HG03159 (cell line): ENCODE data around the gene PLCL2.

Source experiments
- ATAC-seq: cut with Tn5 transposase; IDR thresholded peaks from one replicate; pipeline ENCODE4 v1.9.1; 2021; ENCODE audit warnings: mild to moderate bottlenecking, moderate library complexity; ENCODE audit not compliant: unreplicated experiment

The PLCL2 gene

GRCh38 chr3:16888785-16889607 lies 4.2 kb downstream of the PLCL2 start:
- ATAC-seq: peak; percentile 45

GRCh38 chr3:16890597-16891333 lies 6.0 kb downstream of the PLCL2 start:
- ATAC-seq: no peak

DNA sequence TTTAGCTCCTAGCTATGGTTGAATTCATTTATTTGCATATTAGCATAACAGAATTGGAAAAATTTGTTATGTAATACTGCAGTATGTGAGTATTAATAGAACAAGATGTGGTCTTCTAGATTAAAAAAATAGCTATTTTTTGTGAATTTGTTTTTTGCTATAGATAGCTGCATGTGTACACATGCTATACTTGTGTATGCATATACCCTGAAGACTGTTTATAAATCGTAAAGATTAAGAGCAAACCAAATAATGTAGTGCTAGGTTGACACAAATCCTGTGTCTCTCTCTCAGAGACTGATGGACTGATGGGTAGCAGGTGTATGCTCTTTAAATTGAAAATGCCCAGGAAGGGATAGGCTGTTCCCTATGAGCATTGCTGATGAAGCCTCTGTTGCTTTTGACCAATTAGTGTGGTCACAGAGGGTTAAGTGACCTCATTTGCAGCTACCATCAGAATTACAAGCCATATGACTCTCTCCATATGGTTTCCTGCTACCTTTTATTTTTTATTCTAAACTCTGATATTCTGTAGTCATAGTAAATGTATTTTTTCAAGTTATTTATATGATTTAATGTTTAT lies 9.0 kb downstream of the PLCL2 start:
- ATAC-seq: no peak

GRCh38 chr3:16896094-16896627 lies 11.4 kb downstream of the PLCL2 start:
- ATAC-seq: no peak

- ATAC-seq: no peak
Observed at GRCh38 chr3:16896820-16897219, 12.1 kb downstream of the PLCL2 start.

DNA sequence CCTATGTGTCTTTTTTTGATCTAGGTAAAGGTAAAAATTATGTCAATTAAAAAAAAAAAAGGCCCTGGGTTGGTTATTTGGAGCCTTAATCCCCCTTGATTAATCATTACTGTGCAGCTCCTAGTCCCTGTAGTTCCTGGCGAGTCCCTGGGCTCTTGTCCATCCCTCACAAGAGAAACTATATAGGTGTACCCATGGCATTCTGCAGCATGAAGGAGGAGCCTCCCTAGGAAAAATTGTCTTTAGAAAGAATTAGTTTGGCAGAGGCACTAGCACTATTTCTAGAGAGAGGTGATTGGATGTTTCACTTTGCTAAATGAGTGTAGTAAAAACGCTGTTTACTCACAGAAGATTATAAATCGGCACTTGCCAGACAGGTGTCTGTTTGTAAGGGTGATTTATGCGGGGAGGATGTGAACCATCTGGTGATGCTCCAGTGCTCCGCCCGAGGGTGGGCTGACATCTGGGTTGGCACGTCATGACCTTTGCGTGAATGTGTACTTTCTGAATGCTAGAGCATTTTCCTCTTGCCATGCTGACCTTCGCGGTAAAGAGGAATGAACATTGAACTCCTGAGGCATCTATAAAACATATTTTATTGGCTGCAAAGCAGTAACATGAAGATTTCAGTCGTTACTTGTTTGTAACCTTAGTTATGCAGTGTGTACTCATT lies 12.6 kb downstream of the PLCL2 start:
- ATAC-seq: peak; percentile 91

- ATAC-seq: no peak
Observed at GRCh38 chr3:16898595-16899395, 14.0 kb downstream of the PLCL2 start.

DNA sequence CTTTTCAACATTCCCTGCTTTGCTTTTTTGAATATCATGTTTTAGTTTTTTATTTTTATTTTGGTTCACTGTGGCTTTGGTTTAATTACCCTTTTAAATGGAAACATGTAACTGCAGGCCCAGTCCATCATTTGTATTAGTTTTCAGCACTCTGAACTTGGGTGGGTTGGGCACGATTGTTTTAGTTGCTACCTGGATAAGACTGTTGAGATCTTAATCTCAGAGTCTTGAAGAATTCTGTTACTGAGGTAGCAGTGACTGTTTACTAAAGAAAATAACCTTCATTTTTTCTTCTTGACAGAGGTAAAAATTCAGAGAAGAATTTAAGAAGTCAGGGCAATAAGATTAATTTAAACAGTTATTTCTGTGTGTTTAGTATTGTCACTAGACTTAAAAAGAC lies 15.2 kb downstream of the PLCL2 start:
- no peak for ATAC-seq

DNA sequence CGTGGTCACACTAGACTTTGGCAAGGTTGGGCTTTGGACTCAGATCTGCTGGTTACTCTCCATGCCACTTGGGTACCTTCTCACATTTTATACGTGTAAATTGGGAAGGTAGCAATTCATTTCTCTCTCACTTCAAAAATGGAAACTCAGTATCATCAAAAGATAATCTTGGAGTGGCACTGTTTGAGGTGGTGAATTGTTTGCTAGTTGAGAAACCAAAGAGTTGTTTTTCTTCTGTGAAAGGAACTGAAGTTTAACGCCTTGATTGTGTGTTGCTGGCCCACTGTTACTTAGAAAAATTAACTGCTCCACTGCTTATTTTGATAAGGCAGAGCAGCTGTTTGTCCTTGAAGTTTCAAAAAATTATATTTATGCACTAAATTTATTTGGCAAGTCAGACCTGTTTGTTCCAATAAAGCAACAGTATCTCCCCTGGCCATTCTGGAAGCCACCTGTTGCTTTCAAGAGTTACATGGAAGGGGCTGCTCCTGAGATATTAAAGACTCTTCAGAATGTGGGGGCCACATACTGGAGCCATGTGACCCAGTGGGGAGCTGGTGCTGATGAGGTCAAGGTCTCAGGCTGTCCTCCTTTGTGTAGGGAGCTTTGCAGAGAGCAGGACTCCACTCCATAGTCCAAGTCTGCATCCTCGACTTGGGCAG lies 16.2 kb downstream of the PLCL2 start:
- ATAC-seq: no peak

- no peak for ATAC-seq
Observed at GRCh38 chr3:16904423-16905417, 20.0 kb downstream of the PLCL2 start.

DNA sequence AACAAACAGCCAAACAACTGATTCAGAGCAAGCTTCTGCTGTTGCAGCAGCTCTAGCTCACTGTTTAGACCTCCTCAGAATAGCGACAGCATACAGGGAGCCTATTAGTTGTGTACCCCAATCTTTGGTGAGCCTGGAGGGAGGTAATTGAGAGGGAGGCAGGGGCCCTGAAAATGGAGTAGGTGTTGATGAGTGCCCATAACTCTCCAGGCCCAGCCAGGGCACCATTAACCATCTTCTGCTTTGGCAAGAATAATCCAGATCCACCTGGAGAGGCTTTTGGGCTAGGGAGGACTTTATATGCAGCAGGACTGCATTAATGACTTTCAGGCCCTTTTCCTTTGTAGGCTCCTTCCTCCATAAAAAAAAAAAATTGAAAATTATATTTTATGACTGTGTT lies 20.9 kb downstream of the PLCL2 start:
- ATAC-seq: no peak

DNA sequence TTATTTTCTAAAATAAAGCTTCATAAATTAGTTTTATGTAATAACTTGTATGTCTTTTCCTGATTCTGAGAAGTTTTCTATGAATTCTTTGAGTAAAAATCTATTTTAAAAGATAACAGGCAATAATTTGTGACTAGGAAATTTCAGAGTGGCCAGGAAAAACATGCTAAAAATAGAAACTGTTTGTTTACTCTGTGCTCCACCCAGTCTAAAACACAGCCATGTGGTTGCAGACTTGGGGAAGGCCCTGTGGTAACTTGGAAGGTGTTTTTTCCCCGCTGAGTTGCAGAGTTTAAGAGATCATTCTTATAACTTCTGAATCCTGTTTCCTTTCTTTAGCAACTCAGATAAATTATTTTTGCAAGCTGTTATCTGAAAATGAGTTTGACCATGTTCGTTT lies 21.9 kb downstream of the PLCL2 start:
- ATAC-seq: no peak

GRCh38 chr3:16907243-16907642 lies 22.5 kb downstream of the PLCL2 start:
- peak; percentile 63 for ATAC-seq

GRCh38 chr3:16908016-16908807 lies 23.5 kb downstream of the PLCL2 start:
- ATAC-seq: no peak

- ATAC-seq: no peak
Observed at GRCh38 chr3:16908896-16909295, 24.1 kb downstream of the PLCL2 start.

- no peak for ATAC-seq
Observed at GRCh38 chr3:16909802-16910201, 25.0 kb downstream of the PLCL2 start.

DNA sequence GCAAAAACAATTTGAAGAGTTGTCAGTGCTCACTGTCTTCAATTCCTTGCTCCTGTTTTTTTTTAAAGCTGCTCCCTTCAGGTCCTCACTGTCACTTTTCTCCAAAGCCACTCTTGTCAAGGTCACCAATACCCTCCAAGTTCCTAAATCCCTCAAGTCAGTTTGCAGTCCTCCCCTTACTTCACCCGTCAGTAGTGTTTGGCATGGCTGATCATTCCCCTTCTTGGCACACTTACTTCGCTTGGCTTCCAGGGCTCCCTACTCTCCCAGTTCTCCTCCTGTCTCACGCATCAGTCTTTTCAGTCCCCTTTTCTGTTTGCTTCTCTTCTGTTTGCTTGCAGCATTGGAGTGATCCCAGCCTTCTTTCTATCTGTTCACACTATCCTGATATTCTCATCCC lies 25.5 kb downstream of the PLCL2 start:
- ATAC-seq: no peak

DNA sequence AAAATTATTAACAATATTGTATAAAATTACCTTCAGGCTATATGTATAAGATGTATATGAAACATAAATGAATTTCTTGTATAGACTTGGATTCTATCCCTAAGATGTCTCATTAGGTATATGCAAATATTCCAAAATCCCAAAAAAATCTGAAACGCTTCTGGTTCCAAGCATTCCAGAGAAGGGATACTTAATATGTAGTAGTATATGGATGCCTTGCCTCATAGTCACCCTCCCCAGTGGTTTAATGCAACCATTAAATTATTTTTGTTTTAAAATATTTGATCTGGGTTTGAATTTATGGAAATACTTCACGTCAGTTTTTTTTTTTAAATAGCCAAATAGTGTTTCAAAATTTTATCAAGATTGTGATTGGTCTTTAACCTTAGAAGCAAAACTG lies 27.2 kb downstream of the PLCL2 start:
- ATAC-seq: no peak
